ENCODE measurements around the gene UNCX.
"Not testable (repeated sequence)": the region's sequence is repeated elsewhere in the genome, so short reads cannot be mapped to it uniquely, and the experiment has no call there.

UNCX gene

DNA sequence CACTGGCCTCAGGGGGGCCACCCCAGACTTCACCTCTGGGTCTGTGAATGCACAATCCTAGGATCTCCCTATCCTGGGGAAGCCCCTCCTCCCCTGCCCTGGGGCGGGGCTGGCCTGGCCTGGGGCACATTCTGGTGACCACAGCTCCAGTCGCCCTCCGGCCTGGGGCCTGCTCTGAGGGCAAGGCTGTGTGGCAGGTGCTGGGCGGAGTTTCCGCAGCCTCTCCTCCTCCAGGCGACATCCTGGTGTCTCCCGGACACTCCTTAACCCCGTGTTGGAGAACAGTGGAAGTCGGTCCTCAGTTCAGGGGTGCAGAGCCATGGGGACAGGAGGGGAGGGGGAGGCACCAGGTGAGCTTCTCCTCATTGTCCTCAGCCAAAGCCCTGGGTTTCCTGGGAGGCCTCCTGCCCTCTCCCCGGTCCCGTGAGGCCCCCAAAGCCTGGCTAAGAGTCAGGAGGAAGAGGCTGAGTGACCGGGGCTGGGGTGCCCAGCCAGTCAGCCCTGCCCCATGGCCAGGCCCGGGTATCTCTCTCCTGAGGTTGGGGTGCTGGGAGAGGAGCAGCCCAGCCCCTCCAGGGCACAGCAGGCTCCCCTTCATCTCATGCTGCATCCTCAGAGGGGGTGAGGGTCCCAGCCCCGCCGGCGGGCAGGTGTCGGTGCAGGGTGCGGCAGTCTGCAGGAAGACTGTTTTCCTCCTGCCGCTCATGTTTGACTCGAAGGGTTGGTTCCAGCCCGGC is 22.6 kb downstream of the UNCX start:
- in situ Hi-C loops (cut with MboI; ENCODE audit: low sequenced_read_pairs) = no loop called here

- in situ Hi-C loops (cut with MboI; ENCODE audit: low sequenced_read_pairs) = no loop called here
Measured at GRCh38 chr7:1255817-1256340, 23.2 kb downstream of the UNCX start.

GRCh38 chr7:1256621-1257020 is 23.9 kb downstream of the UNCX start:
- in situ Hi-C loops (cut with MboI; ENCODE audit: low sequenced_read_pairs) = no loop called here

DNA sequence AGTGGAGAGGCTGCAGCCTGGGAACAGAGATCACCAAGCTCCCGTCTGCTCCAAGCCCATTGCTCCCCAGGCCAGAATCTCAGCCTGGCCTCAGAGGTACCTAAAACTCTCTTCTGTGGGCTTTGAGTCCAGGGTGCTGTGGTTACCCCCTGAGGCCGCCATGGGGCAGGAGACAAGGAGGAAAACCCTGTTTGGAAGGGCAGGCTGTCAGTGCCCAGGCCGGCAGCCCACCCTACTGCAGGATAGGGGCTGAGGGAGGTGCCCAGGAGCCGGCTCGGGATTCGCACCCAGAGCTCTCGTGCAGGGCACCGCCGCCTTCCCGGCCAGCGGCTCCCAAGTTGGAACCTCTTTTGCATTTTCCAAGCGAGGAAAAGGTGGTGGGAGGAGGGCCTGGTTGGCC is 24.5 kb downstream of the UNCX start:
- in situ Hi-C loops (cut with MboI; ENCODE audit: low sequenced_read_pairs) = no loop called here

DNA sequence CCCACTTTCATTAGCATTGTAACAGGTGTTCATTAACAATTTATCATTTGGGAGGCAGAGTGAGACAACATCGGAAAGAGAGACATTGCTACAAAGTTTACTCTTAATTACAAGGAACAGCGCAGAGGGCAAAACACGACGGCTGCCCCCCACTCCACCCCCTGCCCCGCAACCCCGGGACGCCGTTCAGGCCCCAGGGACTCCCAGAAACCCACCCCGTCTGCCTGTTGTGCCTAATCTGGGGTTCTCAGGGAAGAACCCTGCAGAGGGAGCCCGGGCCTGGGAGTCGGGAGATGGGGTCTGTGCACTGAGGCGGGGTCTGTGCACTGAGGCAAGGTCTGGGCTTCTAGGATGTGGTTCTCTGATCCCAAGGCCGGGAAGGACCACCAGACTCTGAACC is 25.2 kb downstream of the UNCX start:
- in situ Hi-C loops (cut with MboI; ENCODE audit: low sequenced_read_pairs) = no loop called here

GRCh38 chr7:1259621-1260243 is 27.1 kb downstream of the UNCX start:
- in situ Hi-C loops (cut with MboI; ENCODE audit: low sequenced_read_pairs) = no loop called here

- in situ Hi-C loops (cut with MboI; ENCODE audit: low sequenced_read_pairs) = no loop called here
Measured at GRCh38 chr7:1260244-1260635, 27.6 kb downstream of the UNCX start.

DNA sequence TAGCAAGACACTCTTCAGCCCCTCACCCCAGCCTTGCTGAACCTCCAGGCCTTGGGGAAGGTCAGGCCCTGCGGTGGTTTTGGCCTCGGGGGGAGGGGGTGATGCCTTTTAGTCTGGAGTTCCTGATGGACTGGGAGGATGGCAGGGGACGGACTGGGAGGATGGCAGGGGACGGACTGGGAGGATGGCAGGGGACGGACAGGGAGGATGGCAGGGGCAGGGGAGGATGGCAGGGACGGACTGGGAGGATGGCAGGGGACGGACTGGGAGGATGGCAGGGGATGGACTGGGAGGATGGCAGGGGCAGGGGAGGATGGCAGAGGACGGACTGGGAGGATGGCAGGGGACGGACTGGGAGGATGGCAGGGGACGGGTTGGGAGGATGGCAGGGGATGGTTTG is 28.4 kb downstream of the UNCX start:
- in situ Hi-C loops (cut with MboI; ENCODE audit: low sequenced_read_pairs) = not testable (repeated sequence)

- in situ Hi-C loops (cut with MboI; ENCODE audit: low sequenced_read_pairs) = no loop called here
Measured at GRCh38 chr7:1262441-1262840, 29.8 kb downstream of the UNCX start.

- in situ Hi-C loops (cut with MboI; ENCODE audit: low sequenced_read_pairs) = no loop called here
Measured at GRCh38 chr7:1263391-1263951, 30.8 kb downstream of the UNCX start.

GRCh38 chr7:1264345-1265280 is 31.9 kb downstream of the UNCX start:
- in situ Hi-C loops (cut with MboI; ENCODE audit: low sequenced_read_pairs) = no loop called here

DNA sequence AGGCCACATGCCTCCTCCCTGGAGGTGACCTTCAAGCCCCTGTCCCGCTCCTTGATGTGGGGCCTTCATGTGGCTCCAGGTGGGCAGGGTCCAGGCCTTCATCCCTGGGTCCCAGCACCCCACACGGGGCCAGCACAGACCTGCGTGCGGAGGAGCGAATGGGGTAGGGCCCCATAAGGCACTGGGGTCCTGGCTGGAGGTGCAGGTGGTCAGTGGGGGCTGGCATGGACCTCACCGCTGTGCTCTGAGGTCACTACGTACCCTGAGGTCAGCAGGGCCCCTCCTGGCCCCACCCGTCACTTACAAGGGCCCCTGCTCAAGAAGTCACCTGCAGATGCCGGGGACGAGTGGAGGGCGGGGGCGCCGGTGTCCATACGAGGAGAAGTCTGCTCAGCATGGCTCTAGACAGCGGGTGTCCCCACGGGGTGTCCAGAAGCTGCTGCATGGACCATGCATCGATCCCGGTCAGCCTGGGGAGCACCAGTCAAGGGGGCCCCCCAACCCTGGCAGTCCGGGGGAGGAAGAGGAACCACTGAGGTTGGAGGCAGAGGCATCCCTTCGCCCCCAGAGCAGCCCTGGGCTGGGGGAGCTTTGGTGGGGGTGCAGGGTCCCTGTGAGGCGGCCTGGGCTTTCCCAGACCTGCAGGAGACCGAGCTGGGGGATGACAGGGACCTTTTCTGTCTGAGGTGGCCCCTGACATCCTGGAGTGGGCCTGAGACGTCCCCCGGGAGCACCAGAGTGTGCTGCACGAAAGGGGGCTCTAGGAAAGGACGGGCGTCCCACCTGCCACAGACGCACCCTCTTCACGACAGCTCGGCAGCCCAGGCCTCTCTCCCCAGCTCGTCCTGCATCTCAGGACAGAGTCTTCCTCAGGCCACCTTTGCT is 34.6 kb downstream of the UNCX start:
- in situ Hi-C loops (cut with MboI; ENCODE audit: low sequenced_read_pairs) = no loop called here

DNA sequence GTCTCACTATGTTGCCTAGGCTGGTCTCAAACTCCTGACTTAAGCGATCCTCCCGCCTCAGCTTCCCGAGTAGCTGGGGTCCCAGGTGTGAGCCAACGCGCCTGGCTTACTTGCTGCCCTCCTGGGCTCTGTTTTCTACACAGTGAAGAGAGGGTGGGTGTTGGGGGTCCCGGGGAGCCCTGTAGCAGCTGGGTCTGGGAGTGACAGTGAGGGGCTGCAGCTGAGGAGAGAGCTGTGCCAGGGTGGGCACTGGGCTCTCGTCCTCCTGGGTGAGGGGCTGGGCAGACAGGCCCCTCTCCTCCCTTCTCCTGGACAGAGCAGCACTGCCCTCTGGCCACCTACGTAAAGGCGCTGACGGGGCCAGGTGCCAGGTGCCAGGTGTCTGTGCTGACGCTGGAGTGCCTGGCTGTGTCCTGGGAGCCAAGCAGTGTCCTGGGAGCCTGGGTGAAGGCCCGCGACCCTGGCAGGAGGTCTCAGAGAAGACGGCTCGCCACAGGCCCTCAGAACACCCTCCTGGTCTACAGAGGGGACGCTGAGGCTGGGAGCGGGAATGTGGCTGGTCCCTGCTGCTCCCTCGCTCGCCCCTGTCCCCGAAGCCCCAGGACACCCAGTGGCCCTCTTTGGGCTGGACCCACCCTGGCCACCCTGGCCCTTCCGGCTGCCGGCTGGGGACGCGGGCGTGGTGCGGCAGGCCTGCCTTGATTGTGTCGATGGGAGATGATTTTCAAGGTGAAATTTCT is 35.6 kb downstream of the UNCX start:
- in situ Hi-C loops (cut with MboI; ENCODE audit: low sequenced_read_pairs) = no loop called here

DNA sequence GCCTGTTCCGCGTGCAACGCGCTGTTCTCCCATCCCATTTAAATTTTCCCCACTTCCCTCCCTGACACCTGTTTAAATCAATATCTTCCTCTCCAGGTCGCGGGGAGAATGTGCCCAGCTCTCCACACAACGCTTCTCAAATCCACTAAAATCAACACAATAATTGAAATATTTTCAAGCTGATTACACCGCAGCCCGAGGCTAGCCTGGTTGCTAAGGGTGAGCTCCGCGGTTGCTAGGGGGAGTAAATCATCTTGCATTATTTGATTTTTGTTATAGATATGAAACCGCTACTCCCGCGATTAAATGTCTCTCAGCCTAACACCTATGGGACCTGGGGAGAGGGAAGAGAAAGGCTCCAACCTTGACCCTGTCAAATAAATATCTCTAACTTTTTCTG is 36.2 kb downstream of the UNCX start:
- in situ Hi-C loops (cut with MboI; ENCODE audit: low sequenced_read_pairs) = no loop called here

GRCh38 chr7:1269336-1269890 is 36.7 kb downstream of the UNCX start:
- in situ Hi-C loops (cut with MboI; ENCODE audit: low sequenced_read_pairs) = no loop called here

- in situ Hi-C loops (cut with MboI; ENCODE audit: low sequenced_read_pairs) = no loop called here
Measured at GRCh38 chr7:1270181-1270580, 37.5 kb downstream of the UNCX start.

GRCh38 chr7:1271046-1271445 is 38.4 kb downstream of the UNCX start:
- in situ Hi-C loops (cut with MboI; ENCODE audit: low sequenced_read_pairs) = no loop called here

- in situ Hi-C loops (cut with MboI; ENCODE audit: low sequenced_read_pairs) = no loop called here
Measured at GRCh38 chr7:1271656-1272055, 39.0 kb downstream of the UNCX start.

DNA sequence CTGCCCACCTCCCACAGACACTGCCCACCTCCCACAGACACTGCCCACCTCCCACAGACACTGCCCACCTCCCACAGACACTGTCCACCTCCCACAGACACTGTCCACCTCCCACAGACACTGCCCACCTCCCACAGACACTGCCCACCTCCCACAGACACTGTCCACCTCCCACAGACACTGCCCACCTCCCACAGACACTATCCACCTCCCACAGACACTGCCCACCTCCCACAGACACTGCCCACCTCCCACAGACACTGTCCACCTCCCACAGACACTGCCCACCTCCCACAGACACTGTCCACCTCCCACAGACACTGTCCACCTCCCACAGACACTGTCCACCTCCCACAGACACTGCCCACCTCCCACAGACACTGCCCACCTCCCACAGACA is 39.5 kb downstream of the UNCX start:
- in situ Hi-C loops (cut with MboI; ENCODE audit: low sequenced_read_pairs) = not testable (repeated sequence)
